Suprapubic skin (tissue), 4 donors: Measurements from ENCODE around the gene STPG3.

Experiments
- EP300 ChIP-seq: sonication (generic); formaldehyde crosslinking; IDR thresholded peaks from one replicate; pipeline ENCODE4 v1.6.1; 2017; ENCODE audit warnings: antibody characterized with exemption
- POLR2A ChIP-seq, 2 donors: fragments of 450-650 bp; IDR thresholded peaks; one replicate each; pipeline ENCODE4 v1.6.1; 2017; ENCODE audit warnings: antibody characterized with exemption in 2 of 2, mild to moderate bottlenecking in 2 of 2, moderate library complexity in 2 of 2
- POLR2AphosphoS5 ChIP-seq, 3 donors: sonication (generic); formaldehyde crosslinking; IDR thresholded peaks; one replicate each; pipeline ENCODE4 v1.6.1; 2017; ENCODE audit warnings: antibody characterized with exemption in 3 of 3
- TF ChIP-seq, protein P1 (sequence below), 2 donors: fragments of 200-600 bp in 1 of 2; fragments of 450-650 bp in 1 of 2; sonication (generic) in 1 of 2; IDR thresholded peaks; one replicate each; pipeline ENCODE4 v1.5.1; 2016 to 2019; ENCODE audit warnings: antibody characterized with exemption in 2 of 2, mild to moderate bottlenecking in 1 of 2, moderate library complexity in 1 of 2

DNA sequence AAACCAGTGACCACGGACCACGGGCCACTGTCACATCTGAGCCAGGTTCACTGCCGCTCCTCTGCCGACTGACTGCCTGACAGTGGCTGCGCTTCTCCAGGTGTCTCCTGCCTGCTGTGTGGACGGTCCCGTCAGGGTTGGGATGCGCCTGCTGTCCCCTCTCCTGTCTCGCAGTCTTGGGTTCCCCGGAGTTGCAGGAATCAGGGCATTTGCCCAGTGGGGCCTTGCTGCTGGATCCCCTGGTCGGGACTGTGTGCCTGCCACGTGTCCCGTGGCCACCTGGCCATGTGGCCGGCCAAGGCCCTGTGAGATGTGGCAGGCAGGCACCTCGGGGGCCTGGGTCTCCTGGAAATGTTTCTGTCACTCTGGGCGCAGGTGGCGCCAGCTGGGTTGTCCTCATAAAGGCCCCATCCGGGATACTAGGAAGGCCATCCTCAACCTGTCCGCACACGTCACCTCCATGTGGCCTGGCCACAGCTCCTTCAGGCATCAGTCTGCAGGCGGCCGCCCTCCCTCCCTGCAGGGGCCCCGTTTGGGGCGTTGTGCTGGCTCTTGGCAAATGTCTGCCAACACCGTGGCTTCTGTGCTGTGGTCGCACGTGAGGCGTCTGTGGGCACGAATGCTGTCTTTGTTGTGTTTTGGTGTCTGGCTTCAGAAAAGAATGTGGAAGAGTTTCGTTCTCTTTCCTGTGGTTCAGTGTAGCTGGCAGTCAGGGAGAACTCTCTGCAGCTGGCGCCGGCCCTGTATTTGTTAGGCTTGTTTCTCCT is 20.0 kb downstream of the STPG3 start:
- TF ChIP-seq POLR2AphosphoS5 (IDR thresholded peaks at IDR 0.05) (no peak), POLR2A (IDR thresholded peaks at IDR 0.05) (no peak), EP300 (no peak)
- TF ChIP-seq, protein P1, sequence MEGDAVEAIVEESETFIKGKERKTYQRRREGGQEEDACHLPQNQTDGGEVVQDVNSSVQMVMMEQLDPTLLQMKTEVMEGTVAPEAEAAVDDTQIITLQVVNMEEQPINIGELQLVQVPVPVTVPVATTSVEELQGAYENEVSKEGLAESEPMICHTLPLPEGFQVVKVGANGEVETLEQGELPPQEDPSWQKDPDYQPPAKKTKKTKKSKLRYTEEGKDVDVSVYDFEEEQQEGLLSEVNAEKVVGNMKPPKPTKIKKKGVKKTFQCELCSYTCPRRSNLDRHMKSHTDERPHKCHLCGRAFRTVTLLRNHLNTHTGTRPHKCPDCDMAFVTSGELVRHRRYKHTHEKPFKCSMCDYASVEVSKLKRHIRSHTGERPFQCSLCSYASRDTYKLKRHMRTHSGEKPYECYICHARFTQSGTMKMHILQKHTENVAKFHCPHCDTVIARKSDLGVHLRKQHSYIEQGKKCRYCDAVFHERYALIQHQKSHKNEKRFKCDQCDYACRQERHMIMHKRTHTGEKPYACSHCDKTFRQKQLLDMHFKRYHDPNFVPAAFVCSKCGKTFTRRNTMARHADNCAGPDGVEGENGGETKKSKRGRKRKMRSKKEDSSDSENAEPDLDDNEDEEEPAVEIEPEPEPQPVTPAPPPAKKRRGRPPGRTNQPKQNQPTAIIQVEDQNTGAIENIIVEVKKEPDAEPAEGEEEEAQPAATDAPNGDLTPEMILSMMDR (IDR thresholded peaks at IDR 0.05): no peak
